Endothelial cell of umbilical vein (primary cell): Measurements from ENCODE around the gene TTYH3. TPM values are rescaled to one million over a fixed set of nuclear protein-coding genes. Genes with fewer than 3 reads are reported as not detected.

Experiments used
- BruUV-seq: library from RNA; stranded (reverse); fragments of 400-500 nt; replicated peaks from 2 replicates; lab custom pipeline; 2021; lab: Mats Ljungman, UMichigan
- CTCF ChIA-PET: fragments of 300-600, 350-600 bp; sonication (Branson Sonifier 250); formaldehyde crosslinking; loops from one replicate; lab custom pipeline; 2021; ENCODE audit warnings: antibody characterized with exemption, inconsistent platforms; lab: Charles Lee
- POLR2A ChIA-PET: fragments of 300-600, 350-600 bp; sonication (Branson Sonifier 250); formaldehyde crosslinking; loops from one replicate; lab custom pipeline; 2021; ENCODE audit warnings: antibody characterized with exemption, inconsistent platforms; lab: Charles Lee
- DNase-seq: peaks from one replicate; pipeline ENCODE4 v3.0.0-alpha.2; 2011; ENCODE audit warnings: low read depth, low spot score
- FAIRE-seq: peaks from 2 replicates; lab custom pipeline; 2011; peaks lifted over from hg19 to GRCh38; lab: Jason Lieb, UNC
- H2AFZ ChIP-seq: 2 replicates; pipeline ENCODE4 v1.6.0; 2012; ENCODE audit warnings: low read depth, low read length, control low read depth, inconsistent platforms
- H3K27ac ChIP-seq: 2 replicates; pipeline ENCODE4 v1.5.1; 2011; ENCODE audit warnings: low read depth, mild to moderate bottlenecking, control low read depth, low read length, moderate library complexity; ENCODE audit not compliant: insufficient read depth
- H3K27me3 ChIP-seq, 2 experiments: 2 replicates each; pipeline versions ENCODE4 v1.6.0 to v1.6.1; 2011; ENCODE audit warnings: low read length in 2 of 2, mixed read lengths in 1 of 2; ENCODE audit not compliant: control insufficient read depth in 2 of 2, insufficient read depth in 2 of 2
- H3K36me3 ChIP-seq, 2 experiments: 2 replicates in 1 of 2; 3 replicates in 1 of 2; pipeline ENCODE4 v1.5.1; 2011; ENCODE audit warnings: low read length in 2 of 2, mild to moderate bottlenecking in 1 of 2, moderate library complexity in 1 of 2; ENCODE audit not compliant: control insufficient read depth in 2 of 2, insufficient read depth in 2 of 2; ENCODE audit errors: extremely low read depth in 1 of 2
- H3K4me1 ChIP-seq: 3 replicates; pipeline ENCODE4 v1.5.1; 2011; ENCODE audit warnings: mild to moderate bottlenecking, low read length; ENCODE audit not compliant: control insufficient read depth, insufficient read depth; ENCODE audit errors: extremely low read depth
- H3K4me2 ChIP-seq: 2 replicates; pipeline ENCODE4 v1.6.1; 2011; ENCODE audit warnings: low read length, control low read depth, mixed read lengths; ENCODE audit not compliant: insufficient read depth
- H3K4me3 ChIP-seq, 3 experiments: fragments of 200-600 bp in 1 of 3; sonication (generic), shearing (Covaris generic) in 1 of 3; replicated peaks in 1 of 3; 2 replicates each; pipeline ENCODE4 v1.5.1; 2011 to 2016; ENCODE audit warnings: control low read depth in 3 of 3, low read length in 3 of 3, mild to moderate bottlenecking in 2 of 3, inconsistent platforms in 1 of 3, low read depth in 1 of 3, moderate library complexity in 1 of 3; ENCODE audit not compliant: insufficient read depth in 1 of 3
- H3K79me2 ChIP-seq: 2 replicates; pipeline ENCODE4 v1.6.0; 2012; ENCODE audit warnings: low read length, inconsistent platforms; ENCODE audit not compliant: control insufficient read depth, insufficient read depth
- H3K9ac ChIP-seq: replicated peaks from 2 replicates; pipeline ENCODE3; 2011; ENCODE audit warnings: low read length, control low read depth; ENCODE audit not compliant: insufficient read depth; ENCODE audit errors: extremely low read depth
- H3K9me1 ChIP-seq: replicated peaks from 3 replicates; pipeline ENCODE4 v1.6.0; 2011; ENCODE audit warnings: mild to moderate bottlenecking, low read length; ENCODE audit not compliant: control insufficient read depth, insufficient read depth; ENCODE audit errors: extremely low read depth
- H3K9me3 ChIP-seq: replicated peaks from 2 replicates; pipeline ENCODE4 v1.5.1; 2012; ENCODE audit warnings: low read length, inconsistent platforms; ENCODE audit not compliant: control insufficient read depth, insufficient read depth
- H4K20me1 ChIP-seq: replicated peaks from 2 replicates; pipeline ENCODE3; 2011; ENCODE audit warnings: mild to moderate bottlenecking, low read length; ENCODE audit not compliant: control insufficient read depth, insufficient read depth; ENCODE audit errors: extremely low read depth
- CTCF ChIP-seq, 2 donors: IDR thresholded peaks; 1 replicate in 1 of 2; 2 replicates in 1 of 2; pipeline ENCODE4 v1.5.1; 2011; ENCODE audit warnings: low read length in 2 of 2, mild to moderate bottlenecking in 2 of 2, moderate library complexity in 2 of 2, control low read depth in 1 of 2, inconsistent platforms in 1 of 2, low read depth in 1 of 2; ENCODE audit not compliant: insufficient read depth in 1 of 2; ENCODE audit errors: extremely low read depth in 1 of 2
- EZH2 ChIP-seq: IDR thresholded peaks from 2 replicates; pipeline ENCODE4 v1.6.1; 2012; ENCODE audit warnings: borderline replicate concordance, low read depth, mild to moderate bottlenecking, moderate library complexity, low read length, inconsistent platforms; ENCODE audit not compliant: severe bottlenecking
- FOS ChIP-seq: IDR thresholded peaks from 2 replicates; pipeline ENCODE4 v1.6.1; 2011; ENCODE audit warnings: mild to moderate bottlenecking, low read length, moderate library complexity, borderline replicate concordance; ENCODE audit not compliant: insufficient read depth
- GATA2 ChIP-seq: IDR thresholded peaks from 2 replicates; pipeline ENCODE4 v1.7.0; 2011; ENCODE audit warnings: low read depth, mild to moderate bottlenecking, moderate library complexity, mixed read lengths, low read length; ENCODE audit not compliant: insufficient read length, insufficient read depth
- JUN ChIP-seq: IDR thresholded peaks from 2 replicates; pipeline ENCODE4 v1.6.1; 2011; ENCODE audit warnings: borderline replicate concordance, low read depth; ENCODE audit not compliant: insufficient read length, insufficient read depth
- MAX ChIP-seq: IDR thresholded peaks from 2 replicates; pipeline ENCODE4 v1.6.1; 2011; ENCODE audit not compliant: insufficient read depth, insufficient read length
- MYC ChIP-seq: IDR thresholded peaks from one replicate; pipeline ENCODE4 v1.6.1; 2011; ENCODE audit warnings: mild to moderate bottlenecking, low read depth, low read length
- POLR2A ChIP-seq: IDR thresholded peaks from 2 replicates; pipeline ENCODE4 v1.6.1; 2012; ENCODE audit warnings: low read depth, mild to moderate bottlenecking, control low read depth, low read length
- POLR2AphosphoS5 ChIP-seq: IDR thresholded peaks from 2 replicates; pipeline ENCODE4 v1.6.1; 2012; ENCODE audit warnings: low read depth, mild to moderate bottlenecking, control low read depth, low read length, moderate library complexity; ENCODE audit not compliant: insufficient read depth
- dilution Hi-C: fragments of 300-500 bp; cut with MboI; formaldehyde crosslinking; loops from one replicate; pipeline ENCODE4 v1.15.0; 2019; ENCODE audit warnings: low sequenced_read_pairs; ENCODE audit not compliant: extremely low pct_ligation_motif_present
- intact Hi-C: fragments of 100-400 bp; cut with micrococcal nuclease; formaldehyde crosslinking; loops from one replicate; pipeline ENCODE4 v1.10.0; 2022
- polyA plus RNA-seq, 4 experiments: library from polyadenylated mRNA; depleted of rRNA in 3 of 4; stranded (reverse) in 3 of 4; unstranded in 1 of 4; fragments of >200 nt; gene quantifications; 2 replicates each; pipeline versions ENCODE4 v1.2.1 to v1.2.3, GENCODE V29; 2011 to 2012; ENCODE audit warnings: missing spikeins in 1 of 4
- total RNA-seq: library from RNA; stranded (reverse); gene quantifications from 2 replicates; pipeline ENCODE4 v1.2.3, GENCODE V29; 2021

TTYH3 gene
- total and polyA plus RNA-seq, 2 donors (not counting 3 experiments of a cell fraction or from before 2014, with no cell fraction given) = 143 to 280 TPM

GRCh38 chr7:2673934-2674333, 42.1 kb downstream of the TTYH3 start:
- H3K27me3 ChIP-seq = no peaks in the 10 kb centered on the region
- H3K9me3 ChIP-seq = no peaks in the 10 kb centered on the region
- no peaks in the 10 kb centered on the region for H3K9me1 ChIP-seq
- no peak overlapping the region for H3K4me3 ChIP-seq
- dilution Hi-C loops (no loop called here), intact Hi-C loops (loop anchor here (5.0 kb wide), 2 partner anchors 188 to 483 kb away; no protein-coding TSS in a partner anchor)
- H3K36me3 ChIP-seq = no peaks in the 10 kb centered on the region
- no peak for DNase-seq
- H3K79me2 ChIP-seq = no peaks in the 10 kb centered on the region
- no peak overlapping the region for H3K27ac ChIP-seq
- no peak overlapping the region for H2AFZ ChIP-seq
- no peak overlapping the region for H3K4me2 ChIP-seq
- H4K20me1 ChIP-seq = no peaks in the 10 kb centered on the region
- CTCF ChIA-PET = no interaction called here
- POLR2A ChIA-PET = interaction anchor here (0.6 kb wide), 1 partner anchor 52 kb away, joined by 3 read pairs; no protein-coding TSS in a partner anchor
- no peak for FAIRE-seq
- no peak for TF ChIP-seq CTCF (IDR thresholded peaks at IDR 0.05; ENCODE audit: extremely low read depth in 1 of 2, insufficient read depth in 1 of 2, low read depth in 1 of 2, low read length in 2 of 2)
- no peak for TF ChIP-seq MAX
- no peak for TF ChIP-seq POLR2AphosphoS5
- no peak for TF ChIP-seq GATA2
- TF ChIP-seq FOS = no peak
- TF ChIP-seq MYC = no peak
- no peak for TF ChIP-seq JUN
- no peak for TF ChIP-seq POLR2A
- no peak for TF ChIP-seq EZH2
- no peak overlapping the region for H3K9ac ChIP-seq
- BruUV-seq = no TSS peak
- H3K4me1 ChIP-seq = no peaks in the 10 kb centered on the region
